NCI-H526 (cell line): ENCODE data around the gene GPBP1L1.
A peak's percentile ranks its signal among the peaks of the same experiment; 100 is the strongest.
"Not testable (repeated sequence)": the region's sequence is repeated elsewhere in the genome, so short reads cannot be mapped to it uniquely, and the experiment has no call there.

Source experiments
- DNase-seq, 2 experiments: peaks; one replicate each; lab custom pipeline; 2025; lab: John Stamatoyannopoulos, UW

GPBP1L1 gene

GRCh38 chr1:45682942-45683341 is 3.4 kb downstream of the GPBP1L1 start:
- no peak for DNase-seq

- no peak for DNase-seq
Measured at GRCh38 chr1:45679123-45679522, 7.2 kb downstream of the GPBP1L1 start.

DNA sequence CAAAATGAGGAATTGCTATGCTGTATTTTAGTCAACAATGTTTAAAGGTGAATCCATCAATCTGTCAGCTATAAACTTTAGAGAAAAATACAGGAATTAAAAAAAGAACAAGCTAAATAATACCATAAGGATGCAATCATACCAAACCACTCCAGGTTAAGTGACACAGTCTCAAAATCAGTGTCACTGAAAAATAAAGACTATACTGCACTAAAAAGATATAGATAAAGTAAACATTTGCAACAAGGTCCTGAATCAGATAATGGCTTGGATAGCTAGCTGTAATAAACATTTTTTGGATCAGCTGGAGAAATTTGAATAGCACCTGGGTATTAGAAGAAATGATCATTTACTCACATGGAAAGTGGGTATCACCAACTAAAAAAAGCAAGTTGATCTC is 7.8 kb downstream of the GPBP1L1 start:
- no peak for DNase-seq

DNA sequence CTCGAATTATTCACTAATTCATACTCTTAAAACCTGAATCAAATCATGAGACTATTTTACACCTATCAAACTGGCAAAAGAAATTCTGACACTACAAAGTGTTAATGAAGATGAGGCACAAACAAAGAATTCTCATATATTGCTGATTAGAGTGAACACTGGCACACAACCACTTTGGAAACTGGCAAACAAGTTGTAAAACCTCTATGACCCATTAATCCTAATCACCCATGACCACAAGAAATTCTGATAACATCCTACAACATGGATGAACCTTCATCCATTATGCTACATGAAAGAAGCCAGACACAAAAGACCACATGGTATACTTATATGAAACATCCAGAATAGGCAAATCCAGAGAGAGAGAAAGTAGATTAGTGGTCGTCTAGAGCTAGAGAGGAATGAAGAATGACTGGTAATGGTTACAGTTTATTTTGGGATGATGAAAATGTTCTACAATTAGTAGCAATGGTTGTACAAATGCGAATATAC is 8.5 kb downstream of the GPBP1L1 start:
- peak in 1 of 2 experiments; percentile 29 for DNase-seq

DNA sequence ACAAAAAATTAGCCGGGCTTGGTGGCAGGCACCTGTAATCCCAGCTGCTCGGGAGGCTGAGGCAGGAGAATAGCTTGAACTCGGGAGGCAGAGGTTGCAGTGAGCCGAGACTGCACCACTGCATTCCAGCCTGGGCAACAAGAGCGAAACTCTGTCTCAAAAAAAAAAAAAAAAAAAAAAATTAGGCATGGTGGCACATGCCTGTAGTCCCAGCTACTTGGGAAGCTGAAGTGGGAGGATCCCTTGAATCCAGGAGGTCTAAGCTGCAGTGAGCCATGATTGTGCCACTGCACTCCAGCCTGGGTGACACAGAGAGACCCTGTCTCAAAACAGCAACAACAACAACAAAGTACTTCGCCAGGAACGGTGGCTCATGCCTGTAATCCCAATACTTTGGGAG is 9.8 kb downstream of the GPBP1L1 start:
- DNase-seq, result not testable (repeated sequence)

DNA sequence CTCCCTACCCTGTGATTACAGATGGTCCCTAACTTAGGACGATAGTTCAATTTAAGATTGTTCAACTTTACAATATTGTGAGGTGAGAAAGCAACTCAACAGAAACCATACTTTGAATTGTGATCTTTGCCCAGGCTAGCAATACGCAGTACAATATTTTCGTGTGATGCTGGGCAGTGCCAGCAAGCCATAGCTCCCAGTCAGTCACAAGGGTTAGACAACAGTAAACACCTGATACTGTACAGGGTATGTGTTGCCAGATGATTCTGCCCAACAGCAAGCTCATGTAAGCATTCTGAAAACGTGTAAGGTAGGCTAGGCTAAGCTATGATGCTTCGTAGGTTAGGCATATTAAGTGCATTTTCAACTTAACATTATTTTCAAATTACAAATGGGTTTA is 11.9 kb downstream of the GPBP1L1 start:
- DNase-seq, result no peak

DNA sequence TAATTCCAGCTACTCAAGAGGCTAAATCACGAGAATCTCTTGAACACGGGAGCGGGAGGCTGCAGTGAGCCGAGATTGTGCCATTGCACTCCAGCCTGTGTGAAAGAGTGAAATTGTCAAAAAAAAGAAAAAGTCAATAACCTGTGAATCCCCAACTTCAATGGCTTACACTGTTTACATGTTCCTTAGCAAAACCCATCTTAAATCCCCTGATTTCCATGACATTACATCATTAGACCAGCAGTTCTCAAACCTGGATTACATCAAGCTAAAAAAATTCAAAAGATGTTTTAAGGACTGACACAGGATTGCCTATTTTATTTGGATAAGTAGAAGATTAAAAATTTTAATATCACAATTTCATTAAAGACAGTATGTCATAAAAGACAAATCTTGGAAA is 12.4 kb downstream of the GPBP1L1 start:
- no peak for DNase-seq

DNA sequence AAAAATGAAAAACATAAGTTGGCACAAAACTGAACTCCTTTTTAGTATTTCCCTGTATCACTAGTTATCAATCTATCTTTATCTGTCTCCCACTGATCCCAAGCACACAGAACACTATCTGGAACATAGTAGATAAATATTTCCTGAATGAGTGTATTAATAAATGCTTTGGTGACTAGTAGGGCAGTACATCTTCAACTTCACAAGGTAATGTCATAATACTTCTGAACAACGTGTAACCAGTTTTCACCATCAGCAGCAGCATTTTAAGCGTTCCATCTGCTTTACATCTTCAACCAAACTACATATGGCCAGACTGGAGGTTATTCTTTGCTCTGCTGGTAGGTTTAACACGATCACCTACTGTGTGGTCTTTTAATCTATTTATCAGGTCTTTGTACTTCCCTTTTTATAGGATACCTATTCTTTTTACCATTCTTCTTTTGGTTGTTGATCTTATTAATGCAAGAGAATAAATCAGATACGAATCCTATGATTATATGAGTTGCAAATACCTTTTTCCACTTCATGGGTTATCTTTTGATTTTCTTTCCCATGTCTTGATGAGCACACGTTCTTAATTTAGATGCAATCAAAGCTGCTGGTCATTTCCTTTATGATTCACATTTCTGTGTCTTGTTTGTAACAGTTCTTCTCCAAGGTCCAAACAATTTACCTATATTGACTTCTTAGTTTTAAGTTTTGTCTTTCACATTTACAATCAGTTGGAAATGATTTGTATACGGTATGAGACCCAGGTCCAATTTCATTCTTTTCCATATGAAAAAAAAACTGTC is 16.3 kb downstream of the GPBP1L1 start:
- no peak for DNase-seq

DNA sequence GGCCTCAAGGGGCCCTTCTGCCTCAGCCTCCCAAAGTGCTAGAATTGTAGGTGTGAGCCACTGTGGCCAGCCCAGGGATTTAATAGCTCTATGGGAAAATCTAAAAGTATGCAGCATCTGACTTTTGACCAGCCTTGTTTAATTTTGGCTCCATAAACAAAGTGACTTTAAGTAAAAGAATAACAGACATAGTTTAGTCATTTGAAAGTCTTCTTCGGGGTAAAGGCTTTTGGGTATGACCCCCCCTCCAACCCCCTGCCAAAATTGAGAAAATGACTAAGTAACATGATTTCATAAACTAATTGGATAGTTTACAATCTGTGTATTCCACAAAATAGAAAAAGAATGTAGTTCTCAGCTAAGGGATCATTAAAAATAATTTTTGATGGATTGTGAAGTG is 17.0 kb downstream of the GPBP1L1 start:
- no peak for DNase-seq

DNA sequence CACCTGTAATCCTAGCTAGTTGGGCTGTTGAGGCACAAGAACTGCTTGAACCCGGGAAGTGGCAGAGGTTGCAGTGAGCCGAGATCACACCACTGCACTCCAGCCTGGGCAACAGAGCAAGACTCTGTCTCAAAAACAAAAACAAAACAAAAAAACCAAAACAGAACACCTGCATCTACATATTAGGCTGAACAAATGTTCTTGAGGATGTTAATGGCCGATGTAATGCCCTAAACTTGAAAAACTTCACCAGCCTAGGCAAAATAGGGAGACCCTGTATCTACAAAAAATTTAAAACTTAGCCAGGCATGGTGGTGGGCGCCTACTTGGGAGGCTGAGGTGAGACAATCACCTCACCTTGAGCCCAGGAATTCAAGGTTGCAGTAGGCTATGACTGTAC is 17.8 kb downstream of the GPBP1L1 start:
- no peak for DNase-seq

DNA sequence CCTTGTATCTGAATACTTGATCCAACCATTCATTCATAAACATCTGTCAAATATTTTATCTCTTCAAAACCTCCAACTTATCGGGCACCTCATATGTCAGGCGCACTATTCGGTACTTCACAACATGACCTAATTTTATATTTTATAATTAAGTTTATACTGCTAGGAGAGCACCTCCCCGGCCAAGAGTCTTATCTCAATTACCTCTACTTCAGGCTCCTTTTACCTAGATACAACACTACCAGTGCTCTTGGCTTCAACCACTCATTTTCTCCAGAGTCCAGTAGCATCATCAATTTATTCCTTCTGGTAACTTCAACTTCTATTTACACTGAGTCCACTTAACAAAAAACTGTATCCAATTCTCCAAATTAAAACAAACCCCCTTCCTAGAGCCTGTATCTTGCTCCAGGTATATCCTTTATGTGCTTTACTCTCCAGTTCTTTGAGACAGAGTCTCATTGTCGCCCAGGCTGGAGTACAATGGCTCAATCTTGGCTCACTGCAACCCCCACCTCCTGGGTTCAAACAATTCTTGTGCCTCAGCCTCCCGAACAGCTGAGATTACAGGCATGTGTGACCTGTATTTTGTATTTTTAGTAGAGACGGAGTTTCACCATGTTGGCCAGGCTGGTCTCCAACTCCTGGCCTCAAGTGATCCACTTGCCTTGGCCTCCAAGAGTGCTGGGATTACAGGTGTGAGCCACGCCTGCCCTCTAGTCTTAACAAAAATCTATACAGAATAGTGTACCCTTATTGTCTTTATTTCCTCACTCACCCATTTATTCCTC is 18.8 kb downstream of the GPBP1L1 start:
- no peak for DNase-seq

GRCh38 chr1:45666836-45667235 is 19.5 kb downstream of the GPBP1L1 start:
- no peak for DNase-seq

GRCh38 chr1:45660336-45660735 is 26.0 kb downstream of the GPBP1L1 start:
- DNase-seq, result no peak

- no peak for DNase-seq
Measured at GRCh38 chr1:45659222-45659621, 27.1 kb downstream of the GPBP1L1 start.

DNA sequence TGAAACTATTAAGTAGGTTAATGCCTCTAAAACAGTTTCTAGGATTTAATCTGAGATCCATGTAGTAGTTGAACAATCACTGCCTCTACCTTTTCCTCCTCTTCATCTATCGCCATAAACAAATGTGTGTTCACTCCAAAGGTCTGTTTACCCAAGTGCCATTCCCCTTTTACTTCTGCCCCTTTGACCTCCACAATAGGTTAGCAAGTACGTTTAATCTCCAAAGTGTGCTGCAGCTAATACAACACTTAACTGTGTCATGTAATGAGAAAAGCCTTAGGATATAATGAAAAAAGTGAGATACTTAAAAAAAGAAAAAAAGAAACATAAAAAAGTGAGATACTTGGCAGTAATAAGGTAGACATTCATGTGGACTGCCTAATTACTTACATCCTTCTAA is 28.2 kb downstream of the GPBP1L1 start:
- no peak for DNase-seq

DNA sequence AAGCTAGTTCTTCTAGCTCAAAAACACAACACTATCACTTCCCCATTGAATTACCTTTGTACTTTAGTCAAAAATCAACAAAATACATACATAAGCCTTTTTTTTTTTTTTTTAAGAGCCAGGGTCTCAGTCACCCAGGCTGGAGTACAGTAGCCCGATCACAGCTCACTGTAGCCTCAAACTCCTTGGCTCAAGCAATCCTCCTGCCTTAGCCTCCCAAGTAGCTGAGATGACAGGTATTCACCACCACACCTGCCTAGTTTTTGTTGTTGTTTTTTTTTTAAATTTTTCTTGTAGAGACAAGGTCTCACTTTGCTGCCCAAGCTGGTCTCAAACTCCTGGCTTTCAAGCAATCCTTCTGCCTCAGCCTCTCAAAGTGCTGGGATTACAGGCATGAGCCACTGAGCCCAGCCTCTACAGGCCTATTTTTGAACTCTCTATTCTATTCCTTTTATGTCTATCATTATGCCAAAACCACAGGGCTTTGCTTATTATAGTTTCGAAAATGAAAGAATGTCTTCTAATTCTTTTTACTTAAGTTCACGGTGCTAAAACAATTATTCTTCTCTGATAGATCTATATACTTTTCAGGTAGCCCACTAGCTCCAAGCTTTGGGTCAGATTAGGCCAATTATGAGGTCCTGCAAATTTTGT is 29.6 kb downstream of the GPBP1L1 start:
- no peak for DNase-seq

- DNase-seq, result no peak
Measured at GRCh38 chr1:45654540-45655280, 31.6 kb downstream of the GPBP1L1 start.

- DNase-seq, result no peak
Measured at GRCh38 chr1:45647248-45648021, 38.9 kb downstream of the GPBP1L1 start.

- DNase-seq, result no peak
Measured at GRCh38 chr1:45644661-45645060, 41.7 kb downstream of the GPBP1L1 start.

GRCh38 chr1:45643978-45644377 is 42.4 kb downstream of the GPBP1L1 start:
- peak; percentile 64 to 69 for DNase-seq

- no peak for DNase-seq
Measured at GRCh38 chr1:45643321-45643720, 43.0 kb downstream of the GPBP1L1 start.
